ENCODE measurements around the gene AKTIP.

Gene AKTIP

GRCh38 chr16:53519417-53520091 is 16.5 kb upstream of the AKTIP start:
- TF ChIP-seq FOXP2 (optimal IDR thresholded peaks at IDR 0.05; ENCODE audit: borderline replicate concordance, extremely low read depth, extremely low read length, insufficient read depth) (no peak), TAF1 (IDR thresholded peaks at IDR 0.05; ENCODE audit: borderline replicate concordance, insufficient read depth, low read length) (no peak), POLR2AphosphoS5 (IDR thresholded peaks at IDR 0.05; ENCODE audit: low read depth, low read length) (no peak), SIN3A (IDR thresholded peaks at IDR 0.05; ENCODE audit: borderline replicate concordance, insufficient read depth, low read length) (no peak), REST (IDR thresholded peaks at IDR 0.05; ENCODE audit: insufficient read depth in 1 of 2, low read depth in 2 of 2, low read length in 2 of 2) (no peak)

GRCh38 chr16:53518550-53519416 is 15.8 kb upstream of the AKTIP start:
- TF ChIP-seq TAF1 (IDR thresholded peaks at IDR 0.05; ENCODE audit: borderline replicate concordance, insufficient read depth, low read length), result no peak
- TF ChIP-seq REST (IDR thresholded peaks at IDR 0.05; ENCODE audit: insufficient read depth in 1 of 2, low read depth in 2 of 2, low read length in 2 of 2), result 0 out of 4 replicates have a peak, but pooled peaks of 1 of the 2 experiments have one; percentile 28
- TF ChIP-seq POLR2AphosphoS5 (IDR thresholded peaks at IDR 0.05; ENCODE audit: low read depth, low read length), result no peak
- TF ChIP-seq SIN3A (IDR thresholded peaks at IDR 0.05; ENCODE audit: borderline replicate concordance, insufficient read depth, low read length), result no peak
- no peak for TF ChIP-seq FOXP2 (optimal IDR thresholded peaks at IDR 0.05; ENCODE audit: borderline replicate concordance, extremely low read depth, extremely low read length, insufficient read depth)

- TF ChIP-seq POLR2AphosphoS5 (IDR thresholded peaks at IDR 0.05; ENCODE audit: low read depth, low read length) (no peak), FOXP2 (optimal IDR thresholded peaks at IDR 0.05; ENCODE audit: borderline replicate concordance, extremely low read depth, extremely low read length, insufficient read depth) (no peak), REST (IDR thresholded peaks at IDR 0.05; ENCODE audit: insufficient read depth in 1 of 2, low read depth in 2 of 2, low read length in 2 of 2) (no peak), SIN3A (IDR thresholded peaks at IDR 0.05; ENCODE audit: borderline replicate concordance, insufficient read depth, low read length) (no peak), TAF1 (IDR thresholded peaks at IDR 0.05; ENCODE audit: borderline replicate concordance, insufficient read depth, low read length) (no peak)
These were observed 14.8 kb upstream of the AKTIP start for GRCh38 chr16:53517851-53518250.

- no peak for TF ChIP-seq SIN3A (IDR thresholded peaks at IDR 0.05; ENCODE audit: borderline replicate concordance, insufficient read depth, low read length)
- no peak for TF ChIP-seq POLR2AphosphoS5 (IDR thresholded peaks at IDR 0.05; ENCODE audit: low read depth, low read length)
- TF ChIP-seq TAF1 (IDR thresholded peaks at IDR 0.05; ENCODE audit: borderline replicate concordance, insufficient read depth, low read length), result no peak
- TF ChIP-seq REST (IDR thresholded peaks at IDR 0.05; ENCODE audit: insufficient read depth in 1 of 2, low read depth in 2 of 2, low read length in 2 of 2), result no peak
- TF ChIP-seq FOXP2 (optimal IDR thresholded peaks at IDR 0.05; ENCODE audit: borderline replicate concordance, extremely low read depth, extremely low read length, insufficient read depth), result no peak
These were observed 12.8 kb upstream of the AKTIP start for GRCh38 chr16:53515811-53516210.

Data from PFSK-1 (cell line).